MM.1S (cell line): ENCODE results near the gene C2orf42.

Source experiments
- DNase-seq: peaks from one replicate; pipeline ENCODE4 v3.0.0-alpha.2; 2015
- H2AFZ ChIP-seq: fragments of 300-600 bp; sonication (generic); 2 replicates; pipeline ENCODE4 v1.6.0; 2016; ENCODE audit warnings: antibody characterized with exemption, low read length
- H3F3A ChIP-seq: fragments of 300-600 bp; sonication (generic); 2 replicates; pipeline ENCODE4 v1.6.1; 2016; ENCODE audit warnings: mild to moderate bottlenecking, antibody characterized with exemption, low read length, moderate library complexity, mixed read lengths; ENCODE audit not compliant: insufficient read depth
- H3K27ac ChIP-seq: fragments of 300-600 bp; sonication (generic); 2 replicates; pipeline ENCODE4 v1.5.1; 2016; ENCODE audit warnings: mild to moderate bottlenecking, low read length
- H3K27me3 ChIP-seq: fragments of 300-600 bp; sonication (generic); replicated peaks from 2 replicates; pipeline ENCODE4 v1.6.0; 2016; ENCODE audit warnings: low read length; ENCODE audit not compliant: insufficient read depth
- H3K36me3 ChIP-seq: fragments of 300-600 bp; sonication (generic); replicated peaks from 2 replicates; pipeline ENCODE4 v1.6.1; 2016; ENCODE audit warnings: mild to moderate bottlenecking, low read length, mixed read lengths; ENCODE audit not compliant: insufficient read depth
- H3K4me1 ChIP-seq: fragments of 300-600 bp; sonication (generic); 2 replicates; pipeline ENCODE4 v1.6.1; 2016; ENCODE audit warnings: low read length, mixed read lengths
- H3K4me2 ChIP-seq: fragments of 300-600 bp; sonication (generic); 2 replicates; pipeline ENCODE4 v1.6.0; 2016; ENCODE audit warnings: low read depth, low read length
- H3K4me3 ChIP-seq: fragments of 300-600 bp; sonication (generic); 2 replicates; pipeline ENCODE4 v1.5.1; 2016; ENCODE audit warnings: low read length, mixed read lengths
- H3K79me2 ChIP-seq: fragments of 300-600 bp; sonication (generic); 2 replicates; pipeline ENCODE4 v1.6.1; 2016; ENCODE audit warnings: mixed run types, low read length, mixed read lengths
- H3K9ac ChIP-seq: fragments of 300-600 bp; sonication (generic); 2 replicates; pipeline ENCODE4 v1.6.1; 2016; ENCODE audit warnings: low read length, mixed read lengths
- H3K9me2 ChIP-seq: fragments of 300-600 bp; sonication (generic); replicated peaks from 2 replicates; pipeline ENCODE4 v1.6.1; 2016; ENCODE audit warnings: mild to moderate bottlenecking, low read length, mixed read lengths; ENCODE audit not compliant: insufficient read depth
- H3K9me3 ChIP-seq: fragments of 300-600 bp; sonication (generic); replicated peaks from 2 replicates; pipeline ENCODE4 v1.6.1; 2016; ENCODE audit warnings: mild to moderate bottlenecking, low read length, mixed read lengths; ENCODE audit not compliant: insufficient read depth
- H4K20me1 ChIP-seq: fragments of 300-600 bp; sonication (generic); 2 replicates; pipeline ENCODE4 v1.6.1; 2016; ENCODE audit warnings: mild to moderate bottlenecking, low read length, moderate library complexity, mixed read lengths; ENCODE audit not compliant: insufficient read depth
- EZH2 ChIP-seq: fragments of 300-600 bp; sonication (generic); optimal IDR thresholded peaks from 2 replicates; pipeline ENCODE3; 2017; ENCODE audit warnings: low read depth, mild to moderate bottlenecking, antibody characterized with exemption, low read length, mixed read lengths
- EZH2phosphoT487 ChIP-seq: fragments of 300-600 bp; sonication (generic); IDR thresholded peaks from 2 replicates; pipeline ENCODE4 v1.6.1; 2018; ENCODE audit warnings: antibody characterized with exemption, low read length
- TF ChIP-seq, protein P1 (sequence below): fragments of 300-600 bp; sonication (generic); IDR thresholded peaks from 2 replicates; pipeline ENCODE4 v1.5.1; 2016; ENCODE audit warnings: antibody characterized with exemption, low read length, mixed read lengths

C2orf42 gene

DNA sequence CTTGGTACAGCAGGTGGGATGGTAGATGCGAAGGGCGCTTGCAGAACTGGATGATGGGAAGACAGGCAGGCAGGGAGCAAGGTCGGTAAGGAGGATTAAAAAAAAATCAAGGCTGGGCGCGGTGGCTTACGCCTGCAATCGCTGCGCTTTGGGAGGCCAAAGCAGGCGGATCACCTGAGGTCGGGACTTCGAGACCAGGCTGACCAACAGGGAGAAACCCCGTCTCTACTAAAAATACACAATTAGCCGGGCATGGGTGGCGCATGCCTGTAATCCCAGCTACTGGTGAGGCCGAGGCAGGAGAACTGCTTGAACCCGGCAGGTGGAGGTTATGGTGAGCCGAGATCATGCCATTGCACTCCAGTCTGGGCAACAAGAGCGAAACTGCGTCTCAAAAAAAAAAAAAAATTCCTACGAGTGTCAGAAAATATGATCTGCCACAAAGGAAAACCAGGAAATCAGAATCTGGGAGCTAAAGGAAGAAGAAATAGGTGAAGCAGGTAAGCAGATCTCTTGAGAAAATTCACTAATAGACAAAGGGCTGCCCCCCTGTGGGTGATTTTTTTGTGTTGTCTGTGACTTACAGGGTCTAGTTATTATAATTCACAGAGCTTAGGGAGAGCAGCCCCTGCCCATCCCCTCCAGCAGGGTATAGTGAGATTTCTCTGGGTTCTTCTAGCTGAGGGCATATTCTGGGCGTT is 46.2 kb downstream of the C2orf42 start:
- H3K79me2 ChIP-seq, result no peaks in the 10 kb centered on the region
- H4K20me1 ChIP-seq, result no peaks in the 10 kb centered on the region
- no peak overlapping the region for H2AFZ ChIP-seq
- no peak overlapping the region for H3K4me2 ChIP-seq
- H3K9ac ChIP-seq, result no peak overlapping the region
- no peak overlapping the region for H3K27ac ChIP-seq
- H3K36me3 ChIP-seq, result no peaks in the 10 kb centered on the region
- TF ChIP-seq EZH2phosphoT487 (no peak), EZH2 (no peak)
- TF ChIP-seq, protein P1, sequence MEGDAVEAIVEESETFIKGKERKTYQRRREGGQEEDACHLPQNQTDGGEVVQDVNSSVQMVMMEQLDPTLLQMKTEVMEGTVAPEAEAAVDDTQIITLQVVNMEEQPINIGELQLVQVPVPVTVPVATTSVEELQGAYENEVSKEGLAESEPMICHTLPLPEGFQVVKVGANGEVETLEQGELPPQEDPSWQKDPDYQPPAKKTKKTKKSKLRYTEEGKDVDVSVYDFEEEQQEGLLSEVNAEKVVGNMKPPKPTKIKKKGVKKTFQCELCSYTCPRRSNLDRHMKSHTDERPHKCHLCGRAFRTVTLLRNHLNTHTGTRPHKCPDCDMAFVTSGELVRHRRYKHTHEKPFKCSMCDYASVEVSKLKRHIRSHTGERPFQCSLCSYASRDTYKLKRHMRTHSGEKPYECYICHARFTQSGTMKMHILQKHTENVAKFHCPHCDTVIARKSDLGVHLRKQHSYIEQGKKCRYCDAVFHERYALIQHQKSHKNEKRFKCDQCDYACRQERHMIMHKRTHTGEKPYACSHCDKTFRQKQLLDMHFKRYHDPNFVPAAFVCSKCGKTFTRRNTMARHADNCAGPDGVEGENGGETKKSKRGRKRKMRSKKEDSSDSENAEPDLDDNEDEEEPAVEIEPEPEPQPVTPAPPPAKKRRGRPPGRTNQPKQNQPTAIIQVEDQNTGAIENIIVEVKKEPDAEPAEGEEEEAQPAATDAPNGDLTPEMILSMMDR, result no peak
- H3K9me2 ChIP-seq, result no peaks in the 10 kb centered on the region
- H3K4me3 ChIP-seq, result no peak overlapping the region
- peaks cover 7% of the 10 kb centered on the region; the same call in 1 of the 2 replicates for H3F3A ChIP-seq
- no peaks in the 10 kb centered on the region for H3K27me3 ChIP-seq
- DNase-seq, result no peak
- H3K4me1 ChIP-seq, result peaks cover 16% of the 10 kb centered on the region
- no peaks in the 10 kb centered on the region for H3K9me3 ChIP-seq

DNA sequence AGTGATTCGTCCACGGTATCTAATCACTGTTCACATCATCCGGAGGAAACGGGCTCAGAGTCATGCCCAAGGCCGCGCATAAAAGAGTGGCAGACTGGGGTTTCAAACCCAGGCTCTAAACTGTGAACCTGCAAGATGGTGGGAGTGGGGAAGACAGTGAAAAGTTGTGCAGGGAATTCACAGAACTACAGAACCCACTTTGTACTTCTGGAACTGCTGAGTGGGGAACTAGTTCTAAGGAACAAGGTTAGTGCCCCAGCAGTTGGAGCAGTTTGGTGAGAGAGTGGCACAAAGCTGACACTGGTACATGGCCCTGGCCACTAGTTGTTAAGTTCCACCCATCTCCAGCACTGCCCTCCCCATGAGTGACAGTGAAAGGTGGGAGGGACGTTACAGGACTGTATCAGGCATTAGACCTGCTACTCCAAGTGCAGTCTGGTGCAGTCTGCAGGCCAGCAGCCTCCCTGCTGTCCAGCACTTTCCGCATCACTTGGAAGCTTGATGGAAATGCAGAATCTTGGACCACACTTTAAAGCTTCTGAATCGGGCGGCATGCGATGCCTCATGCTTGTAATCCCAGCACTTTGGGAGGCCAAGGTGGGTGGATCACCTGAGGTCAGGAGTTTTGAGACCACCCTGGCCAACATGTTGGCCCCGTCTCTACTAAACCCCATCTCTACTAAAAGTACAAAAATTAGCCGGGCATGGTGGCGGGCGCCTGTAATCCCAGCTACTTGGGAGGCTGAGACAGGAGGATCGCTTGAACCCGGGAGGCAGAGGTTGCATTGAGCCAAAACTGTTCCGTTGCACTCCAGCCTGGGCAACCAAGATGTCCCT is 47.3 kb downstream of the C2orf42 start:
- Histone ChIP-seq H3K27ac (peak overlapping the region; percentile 91), H4K20me1 (no peaks in the 10 kb centered on the region), H3K36me3 (no peaks in the 10 kb centered on the region), H3K9ac (peak overlapping the region; percentile 89), H3K9me3 (no peaks in the 10 kb centered on the region), H3K4me3 (peak overlapping the region; percentile 67), H3F3A (peaks cover 7% of the 10 kb centered on the region; the same call in 1 of the 2 replicates), H3K27me3 (no peaks in the 10 kb centered on the region), H3K79me2 (no peaks in the 10 kb centered on the region), H3K9me2 (no peaks in the 10 kb centered on the region), H3K4me1 (peaks cover 16% of the 10 kb centered on the region), H2AFZ (peak overlapping the region; percentile 49), H3K4me2 (peak overlapping the region; percentile 94)
- peak; percentile 73 for DNase-seq
- no peak for TF ChIP-seq EZH2phosphoT487
- TF ChIP-seq EZH2, result no peak
- TF ChIP-seq, protein P1, result no peak

DNA sequence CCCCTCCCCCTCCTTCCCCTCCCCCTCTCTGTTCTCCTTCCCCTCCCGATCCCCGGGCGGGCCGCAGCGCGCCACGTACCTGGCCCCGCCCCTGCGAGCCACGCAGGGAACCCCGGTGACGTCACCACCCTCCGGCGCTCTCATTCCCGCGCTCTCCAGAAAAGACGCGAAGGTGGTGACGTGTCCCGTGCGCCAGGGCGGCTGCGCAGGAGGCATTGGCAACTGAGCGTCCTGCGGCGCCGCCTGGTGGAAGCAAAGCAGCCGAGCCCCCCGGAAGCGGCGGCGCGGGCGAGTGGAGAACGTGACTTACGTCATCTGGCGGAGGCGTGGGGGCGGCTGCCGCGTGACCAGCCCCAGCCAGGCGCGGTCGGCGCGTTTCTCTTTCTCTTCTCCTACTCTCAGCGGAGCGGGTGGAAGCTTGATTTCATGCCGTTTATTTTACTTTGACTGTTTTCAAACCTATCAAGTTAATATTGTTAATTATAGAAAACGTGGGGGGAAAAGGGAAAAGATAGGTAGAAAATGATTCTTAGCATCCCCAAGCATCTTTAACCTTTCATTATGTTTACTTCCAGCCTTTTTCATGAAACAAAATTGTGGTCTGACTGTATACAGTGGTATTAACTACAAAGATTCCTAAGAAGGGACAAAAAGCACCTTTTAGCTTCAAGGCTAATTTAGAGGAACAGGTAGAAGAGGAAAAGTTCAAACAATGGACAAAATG is 48.1 kb downstream of the C2orf42 start:
- peak; percentile 100 for DNase-seq
- no peaks in the 10 kb centered on the region for H3K9me3 ChIP-seq
- H3K79me2 ChIP-seq, result no peaks in the 10 kb centered on the region
- no peaks in the 10 kb centered on the region for H3K9me2 ChIP-seq
- peak overlapping the region; percentile 94 for H3K4me2 ChIP-seq
- no peaks in the 10 kb centered on the region for H3K36me3 ChIP-seq
- H3K27me3 ChIP-seq, result no peaks in the 10 kb centered on the region
- H3K4me3 ChIP-seq, result peak overlapping the region; percentile 67
- peak overlapping the region; percentile 89 for H3K9ac ChIP-seq
- peak overlapping the region; percentile 91 for H3K27ac ChIP-seq
- H3K4me1 ChIP-seq, result peaks cover 16% of the 10 kb centered on the region
- TF ChIP-seq EZH2, result no peak
- TF ChIP-seq, protein P1, result peak; percentile 89
- TF ChIP-seq EZH2phosphoT487, result no peak
- no peaks in the 10 kb centered on the region for H4K20me1 ChIP-seq
- H3F3A ChIP-seq, result peaks cover 7% of the 10 kb centered on the region; the same call in 1 of the 2 replicates
- peak overlapping the region; percentile 49 for H2AFZ ChIP-seq
